Vagina (tissue), 2 donors: ENCODE results near the gene MAML3.

ENCODE experiments used
- POLR2A ChIP-seq, 2 donors: fragments of 450-650 bp; IDR thresholded peaks; one replicate each; pipeline ENCODE4 v1.6.1; 2017; ENCODE audit warnings: antibody characterized with exemption in 2 of 2, mild to moderate bottlenecking in 2 of 2, moderate library complexity in 2 of 2
- POLR2AphosphoS5 ChIP-seq, 2 donors: sonication (generic); formaldehyde crosslinking; IDR thresholded peaks; one replicate each; pipeline ENCODE4 v1.9.0; 2017; ENCODE audit warnings: antibody characterized with exemption in 2 of 2, mild to moderate bottlenecking in 2 of 2, low read depth in 1 of 2; ENCODE audit not compliant: insufficient read depth in 1 of 2
- TF ChIP-seq, protein P1 (sequence below), 3 experiments: fragments of 450-650 bp in 2 of 3; fragments of 200-600 bp in 1 of 3; sonication (generic) in 1 of 3; IDR thresholded peaks; one replicate each; pipeline ENCODE4 v1.5.1; 2017 to 2019; ENCODE audit warnings: antibody characterized with exemption in 3 of 3, mild to moderate bottlenecking in 2 of 3, moderate library complexity in 2 of 3

DNA sequence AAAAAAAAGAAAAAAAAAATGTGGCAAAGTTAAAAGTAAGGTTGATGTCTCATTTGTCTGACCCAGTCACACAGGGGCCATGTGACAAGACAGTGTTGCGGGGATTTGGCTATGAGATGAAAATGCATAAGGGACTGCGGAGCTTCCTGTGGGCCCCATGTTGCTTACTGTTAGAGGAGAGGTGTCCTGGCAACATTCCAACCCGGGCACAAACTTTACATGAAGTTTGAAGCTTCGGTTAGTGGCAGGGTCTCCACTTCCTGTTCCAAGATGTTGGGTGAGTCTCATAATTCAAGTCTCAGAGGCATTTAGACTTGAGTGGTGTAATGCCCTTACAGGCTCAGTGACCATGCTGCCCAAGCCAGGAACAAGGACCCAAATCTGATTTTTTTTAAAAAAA, 111.3 kb downstream of the MAML3 start:
- TF ChIP-seq POLR2AphosphoS5 (IDR thresholded peaks at IDR 0.05; ENCODE audit: insufficient read depth in 1 of 2, low read depth in 1 of 2) (no peak), POLR2A (IDR thresholded peaks at IDR 0.05) (no peak)
- TF ChIP-seq, protein P1, sequence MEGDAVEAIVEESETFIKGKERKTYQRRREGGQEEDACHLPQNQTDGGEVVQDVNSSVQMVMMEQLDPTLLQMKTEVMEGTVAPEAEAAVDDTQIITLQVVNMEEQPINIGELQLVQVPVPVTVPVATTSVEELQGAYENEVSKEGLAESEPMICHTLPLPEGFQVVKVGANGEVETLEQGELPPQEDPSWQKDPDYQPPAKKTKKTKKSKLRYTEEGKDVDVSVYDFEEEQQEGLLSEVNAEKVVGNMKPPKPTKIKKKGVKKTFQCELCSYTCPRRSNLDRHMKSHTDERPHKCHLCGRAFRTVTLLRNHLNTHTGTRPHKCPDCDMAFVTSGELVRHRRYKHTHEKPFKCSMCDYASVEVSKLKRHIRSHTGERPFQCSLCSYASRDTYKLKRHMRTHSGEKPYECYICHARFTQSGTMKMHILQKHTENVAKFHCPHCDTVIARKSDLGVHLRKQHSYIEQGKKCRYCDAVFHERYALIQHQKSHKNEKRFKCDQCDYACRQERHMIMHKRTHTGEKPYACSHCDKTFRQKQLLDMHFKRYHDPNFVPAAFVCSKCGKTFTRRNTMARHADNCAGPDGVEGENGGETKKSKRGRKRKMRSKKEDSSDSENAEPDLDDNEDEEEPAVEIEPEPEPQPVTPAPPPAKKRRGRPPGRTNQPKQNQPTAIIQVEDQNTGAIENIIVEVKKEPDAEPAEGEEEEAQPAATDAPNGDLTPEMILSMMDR (IDR thresholded peaks at IDR 0.05): no peak
